ENCODE results near the gene PLCH1. TPM values are rescaled to one million over a fixed set of nuclear protein-coding genes. Genes with fewer than 3 reads are reported as not detected.

PLCH1 gene
- total RNA-seq, 4 donors from 2014 or later: 1.4 to 7.0 (median 2.0) TPM

GRCh38 chr3:155555479-155556060 is 189.3 kb downstream of the PLCH1 start:
- H3K27ac ChIP-seq: no peak overlapping the region
- H3K4me3 ChIP-seq: no peak overlapping the region
- H3K4me1 ChIP-seq: no peaks in the 10 kb centered on the region
- TF ChIP-seq CTCF (IDR thresholded peaks at IDR 0.05): no peak
- TF ChIP-seq POLR2A (IDR thresholded peaks at IDR 0.05): no peak
- TF ChIP-seq EP300 (IDR thresholded peaks at IDR 0.05): no peak
- WGBS, 2 donors: 87 to 88% methylated on average over 2 of the region's 2 CpGs
- DNase-seq (ENCODE audit: low spot score in 2 of 2): no peak
- no peaks in the 10 kb centered on the region for H3K27me3 ChIP-seq
- peaks cover 0 to 10% (median 0%) of the 10 kb centered on the region in 3 donors for H3K36me3 ChIP-seq
- no peaks in the 10 kb centered on the region for H3K9me3 ChIP-seq

GRCh38 chr3:155554777-155555451 is 190.0 kb downstream of the PLCH1 start:
- Histone ChIP-seq H3K36me3 (peaks cover 0 to 10% (median 0%) of the 10 kb centered on the region in 3 donors), H3K27ac (no peak overlapping the region), H3K27me3 (no peaks in the 10 kb centered on the region), H3K4me3 (no peak overlapping the region), H3K9me3 (no peaks in the 10 kb centered on the region), H3K4me1 (no peaks in the 10 kb centered on the region)
- TF ChIP-seq EP300 (IDR thresholded peaks at IDR 0.05) (no peak), CTCF (IDR thresholded peaks at IDR 0.05) (no peak), POLR2A (IDR thresholded peaks at IDR 0.05) (no peak)
- WGBS, 2 donors: 45 to 62% methylated on average over 4 of the region's 4 CpGs
- DNase-seq (ENCODE audit: low spot score in 2 of 2): no peak

- TF ChIP-seq POLR2A (IDR thresholded peaks at IDR 0.05): no peak
- no peak for TF ChIP-seq EP300 (IDR thresholded peaks at IDR 0.05)
- TF ChIP-seq CTCF (IDR thresholded peaks at IDR 0.05): no peak
- H3K27ac ChIP-seq: no peak overlapping the region
- peaks cover 0 to 10% (median 0%) of the 10 kb centered on the region in 3 donors for H3K36me3 ChIP-seq
- H3K9me3 ChIP-seq: no peaks in the 10 kb centered on the region
- no peaks in the 10 kb centered on the region for H3K4me1 ChIP-seq
- no peaks in the 10 kb centered on the region for H3K27me3 ChIP-seq
- WGBS, 2 donors: 58 to 73% methylated on average over 4 of the region's 4 CpGs
- no peak for DNase-seq (ENCODE audit: low spot score in 2 of 2)
- no peak overlapping the region for H3K4me3 ChIP-seq
Measured at GRCh38 chr3:155553780-155554179, 191.1 kb downstream of the PLCH1 start.

- 69 to 83% methylated on average over 4 of the region's 4 CpGs for WGBS, 2 donors
- no peak overlapping the region for H3K27ac ChIP-seq
- no peak for TF ChIP-seq EP300 (IDR thresholded peaks at IDR 0.05)
- no peak for TF ChIP-seq CTCF (IDR thresholded peaks at IDR 0.05)
- no peak for TF ChIP-seq POLR2A (IDR thresholded peaks at IDR 0.05)
- no peak overlapping the region for H3K4me3 ChIP-seq
- H3K4me1 ChIP-seq: no peaks in the 10 kb centered on the region
- H3K9me3 ChIP-seq: no peaks in the 10 kb centered on the region
- no peaks in the 10 kb centered on the region for H3K27me3 ChIP-seq
- peaks cover 0 to 10% (median 0%) of the 10 kb centered on the region in 3 donors for H3K36me3 ChIP-seq
- DNase-seq (ENCODE audit: low spot score in 2 of 2): no peak
Measured at GRCh38 chr3:155553326-155553725, 191.5 kb downstream of the PLCH1 start.

- H3K9me3 ChIP-seq: no peaks in the 10 kb centered on the region
- no peak for DNase-seq (ENCODE audit: low spot score in 2 of 2)
- no peaks in the 10 kb centered on the region for H3K4me1 ChIP-seq
- H3K27ac ChIP-seq: no peak overlapping the region
- H3K27me3 ChIP-seq: no peaks in the 10 kb centered on the region
- WGBS, 2 donors: 92 to 95% methylated on average over 3 of the region's 3 CpGs
- no peak for TF ChIP-seq POLR2A (IDR thresholded peaks at IDR 0.05)
- no peak for TF ChIP-seq CTCF (IDR thresholded peaks at IDR 0.05)
- TF ChIP-seq EP300 (IDR thresholded peaks at IDR 0.05): no peak
- H3K36me3 ChIP-seq: peaks cover 0 to 10% (median 0%) of the 10 kb centered on the region in 3 donors
- no peak overlapping the region for H3K4me3 ChIP-seq
Measured at GRCh38 chr3:155550391-155550790, 194.5 kb downstream of the PLCH1 start.

All from tibial nerve (tissue), 4 donors.